ENCODE measurements around the gene ADAM8. TPM values are rescaled to one million over a fixed set of nuclear protein-coding genes. Genes with fewer than 3 reads are reported as not detected.

The ADAM8 gene
- total RNA-seq, 5 donors from 2014 or later (not counting 1 experiment from before 2014, with no cell fraction given), result 80.5 to 142 (median 107) TPM

- ATAC-seq (replicated peaks in 1 of 4) (no peak), DNase-seq (no peak)
- Mint-ChIP-seq H3K9me3 (no peaks in the 10 kb centered on the region), H3K27me3 (peaks cover 37 to 57% of the 10 kb centered on the region in 2 donors), H3K4me1 (peaks cover 16 to 31% (median 20%) of the 10 kb centered on the region in 3 donors), H3K4me3 (no peak overlapping the region), H3K27ac (no peak overlapping the region), H3K36me3 (no peaks in the 10 kb centered on the region)
- H3K27ac ChIP-seq (ENCODE audit: low read length), result no peak overlapping the region
- 48% methylated on average over 12 of the region's 15 CpGs for WGBS (ENCODE audit: insufficient coverage)
- peaks cover 4 to 93% of the 10 kb centered on the region in 2 experiments for H3K27me3 ChIP-seq (replicated peaks in 1 of 2; ENCODE audit: control insufficient read depth in 2 of 2, extremely low read depth in 1 of 2, insufficient read depth in 2 of 2, low read length in 1 of 2)
- H3K36me3 ChIP-seq (ENCODE audit: control insufficient read depth in 2 of 2, extremely low read depth in 1 of 2, insufficient read depth in 1 of 2, low read length in 1 of 2), result no peaks in the 10 kb centered on the region
- ChIA-PET CTCF (no interaction called here), POLR2A (no interaction called here)
- peaks cover 0 to 46% of the 10 kb centered on the region in 2 experiments for H3K4me1 ChIP-seq (ENCODE audit: control insufficient read depth in 1 of 2, extremely low read depth in 1 of 2, insufficient read depth in 2 of 2, low read length in 2 of 2)
- H3K4me3 ChIP-seq (ENCODE audit: control insufficient read depth in 1 of 2, extremely low read depth in 1 of 2, low read length in 1 of 2), result no peak overlapping the region
- H3K9me3 ChIP-seq, result no peaks in the 10 kb centered on the region
Observed at GRCh38 chr10:133239990-133240389, 36.7 kb downstream of the ADAM8 start.

- no peaks in the 10 kb centered on the region for H3K36me3 ChIP-seq (ENCODE audit: control insufficient read depth in 2 of 2, extremely low read depth in 1 of 2, insufficient read depth in 1 of 2, low read length in 1 of 2)
- Mint-ChIP-seq H3K9me3 (no peaks in the 10 kb centered on the region), H3K4me1 (peaks cover 16 to 34% (median 22%) of the 10 kb centered on the region in 3 donors), H3K36me3 (no peaks in the 10 kb centered on the region), H3K4me3 (peak overlapping the region in 1 of 3 donors; percentile 12), H3K27ac (no peak overlapping the region), H3K27me3 (peaks cover 37 to 60% of the 10 kb centered on the region in 2 donors)
- ChIA-PET POLR2A (no interaction called here), CTCF (no interaction called here)
- H3K4me1 ChIP-seq (ENCODE audit: control insufficient read depth in 1 of 2, extremely low read depth in 1 of 2, insufficient read depth in 2 of 2, low read length in 2 of 2), result peaks cover 0 to 46% of the 10 kb centered on the region in 2 experiments
- no peak overlapping the region for H3K4me3 ChIP-seq (ENCODE audit: control insufficient read depth in 1 of 2, extremely low read depth in 1 of 2, low read length in 1 of 2)
- no peak for ATAC-seq (replicated peaks in 1 of 4)
- no peaks in the 10 kb centered on the region for H3K9me3 ChIP-seq
- H3K27me3 ChIP-seq (replicated peaks in 1 of 2; ENCODE audit: control insufficient read depth in 2 of 2, extremely low read depth in 1 of 2, insufficient read depth in 2 of 2, low read length in 1 of 2), result peaks cover 4 to 86% of the 10 kb centered on the region in 2 experiments
- no peak overlapping the region for H3K27ac ChIP-seq (ENCODE audit: low read length)
- no peak for DNase-seq
- 82% methylated on average over 12 of the region's 15 CpGs for WGBS (ENCODE audit: insufficient coverage)
Observed at GRCh38 chr10:133238466-133238804, 38.2 kb downstream of the ADAM8 start.

- Histone ChIP-seq H3K9me3 (no peaks in the 10 kb centered on the region), H3K36me3 (ENCODE audit: control insufficient read depth in 2 of 2, extremely low read depth in 1 of 2, insufficient read depth in 1 of 2, low read length in 1 of 2) (no peaks in the 10 kb centered on the region), H3K27ac (ENCODE audit: low read length) (no peak within 1 kb of the TSS), H3K4me3 (ENCODE audit: control insufficient read depth in 1 of 2, extremely low read depth in 1 of 2, low read length in 1 of 2) (no peak within 1 kb of the TSS), H3K4me1 (ENCODE audit: control insufficient read depth in 1 of 2, extremely low read depth in 1 of 2, insufficient read depth in 2 of 2, low read length in 2 of 2) (peaks cover 0 to 46% of the 10 kb centered on the region in 2 experiments), H3K27me3 (replicated peaks in 1 of 2; ENCODE audit: control insufficient read depth in 2 of 2, extremely low read depth in 1 of 2, insufficient read depth in 2 of 2, low read length in 1 of 2) (peaks cover 4 to 86% of the 10 kb centered on the region in 2 experiments)
- ChIA-PET CTCF (no interaction called here), POLR2A (no interaction called here)
- Mint-ChIP-seq H3K4me1 (peaks cover 16 to 31% (median 22%) of the 10 kb centered on the region in 3 donors), H3K27ac (no peak within 1 kb of the TSS), H3K9me3 (no peaks in the 10 kb centered on the region), H3K36me3 (no peaks in the 10 kb centered on the region), H3K27me3 (peaks cover 35 to 62% of the 10 kb centered on the region in 2 donors), H3K4me3 (peak within 1 kb of the TSS in 2 of 3 donors; percentile 4 to 58)
- no peak for DNase-seq
- 53% methylated on average over 44 of the region's 60 CpGs for WGBS (ENCODE audit: insufficient coverage)
- ATAC-seq (replicated peaks in 1 of 4), result no peak
Observed at GRCh38 chr10:133237588-133238465, 38.8 kb downstream of the ADAM8 start, which contains the start of gene VENTX. VENTX (plus strand) TSS chr10:133237855; CDS start chr10:133237915, 60 bp downstream.

GRCh38 chr10:133237241-133237587 is 39.5 kb downstream of the ADAM8 start:
- H3K36me3 Mint-ChIP-seq, result no peaks in the 10 kb centered on the region
- 7% methylated on average over 22 of the region's 32 CpGs for WGBS (ENCODE audit: insufficient coverage)
- H3K9me3 ChIP-seq, result no peaks in the 10 kb centered on the region
- ATAC-seq (replicated peaks in 1 of 4), result no peak
- peaks cover 31 to 63% of the 10 kb centered on the region in 2 donors for H3K27me3 Mint-ChIP-seq
- DNase-seq, result no peak
- ChIA-PET POLR2A (no interaction called here), CTCF (no interaction called here)
- H3K4me3 ChIP-seq (ENCODE audit: control insufficient read depth in 1 of 2, extremely low read depth in 1 of 2, low read length in 1 of 2), result no peak overlapping the region
- H3K4me1 Mint-ChIP-seq, result peaks cover 16 to 27% (median 22%) of the 10 kb centered on the region in 3 donors
- peak overlapping the region in 2 of 3 donors; percentile 4 to 58 for H3K4me3 Mint-ChIP-seq
- no peak overlapping the region for H3K27ac Mint-ChIP-seq
- no peaks in the 10 kb centered on the region for H3K36me3 ChIP-seq (ENCODE audit: control insufficient read depth in 2 of 2, extremely low read depth in 1 of 2, insufficient read depth in 1 of 2, low read length in 1 of 2)
- H3K4me1 ChIP-seq (ENCODE audit: control insufficient read depth in 1 of 2, extremely low read depth in 1 of 2, insufficient read depth in 2 of 2, low read length in 2 of 2), result peaks cover 0 to 45% of the 10 kb centered on the region in 2 experiments
- no peaks in the 10 kb centered on the region for H3K9me3 Mint-ChIP-seq
- no peak overlapping the region for H3K27ac ChIP-seq (ENCODE audit: low read length)
- H3K27me3 ChIP-seq (replicated peaks in 1 of 2; ENCODE audit: control insufficient read depth in 2 of 2, extremely low read depth in 1 of 2, insufficient read depth in 2 of 2, low read length in 1 of 2), result peaks cover 4 to 86% of the 10 kb centered on the region in 2 experiments

GRCh38 chr10:133236401-133237240 is 40.0 kb downstream of the ADAM8 start:
- H3K4me3 Mint-ChIP-seq, result peak overlapping the region in 1 of 3 donors; percentile 58
- H3K9me3 Mint-ChIP-seq, result no peaks in the 10 kb centered on the region
- POLR2A ChIA-PET, result no interaction called here

GRCh38 chr10:133235932-133236331 is 40.7 kb downstream of the ADAM8 start:
- ChIA-PET POLR2A (no interaction called here), CTCF (no interaction called here)
- peaks cover 4 to 84% of the 10 kb centered on the region in 2 experiments for H3K27me3 ChIP-seq (replicated peaks in 1 of 2; ENCODE audit: control insufficient read depth in 2 of 2, extremely low read depth in 1 of 2, insufficient read depth in 2 of 2, low read length in 1 of 2)
- Mint-ChIP-seq H3K27ac (no peak overlapping the region), H3K4me1 (peaks cover 6 to 23% (median 15%) of the 10 kb centered on the region in 3 donors), H3K36me3 (no peaks in the 10 kb centered on the region), H3K27me3 (peaks cover 31 to 64% of the 10 kb centered on the region in 2 donors), H3K4me3 (peak overlapping the region; percentile 41 to 67 (median 51)), H3K9me3 (no peaks in the 10 kb centered on the region)
- DNase-seq (no peak), ATAC-seq (replicated peaks in 1 of 4) (peak in 2 of 4 experiments; percentile 24 to 29)
- H3K27ac ChIP-seq (ENCODE audit: low read length), result no peak overlapping the region
- WGBS (ENCODE audit: insufficient coverage), result 0% methylated on average over 11 of the region's 18 CpGs
- H3K4me1 ChIP-seq (ENCODE audit: control insufficient read depth in 1 of 2, extremely low read depth in 1 of 2, insufficient read depth in 2 of 2, low read length in 2 of 2), result peaks cover 0 to 37% of the 10 kb centered on the region in 2 experiments
- no peaks in the 10 kb centered on the region for H3K9me3 ChIP-seq
- H3K4me3 ChIP-seq (ENCODE audit: control insufficient read depth in 1 of 2, extremely low read depth in 1 of 2, low read length in 1 of 2), result peak overlapping the region; percentile 17 to 41
- no peaks in the 10 kb centered on the region for H3K36me3 ChIP-seq (ENCODE audit: control insufficient read depth in 2 of 2, extremely low read depth in 1 of 2, insufficient read depth in 1 of 2, low read length in 1 of 2)

More at GRCh38 chr10:133236401-133237240, 40.0 kb downstream of the ADAM8 start:
- Histone ChIP-seq H3K4me1 (ENCODE audit: control insufficient read depth in 1 of 2, extremely low read depth in 1 of 2, insufficient read depth in 2 of 2, low read length in 2 of 2) (peaks cover 0 to 39% of the 10 kb centered on the region in 2 experiments), H3K27me3 (replicated peaks in 1 of 2; ENCODE audit: control insufficient read depth in 2 of 2, extremely low read depth in 1 of 2, insufficient read depth in 2 of 2, low read length in 1 of 2) (peaks cover 4 to 86% of the 10 kb centered on the region in 2 experiments), H3K27ac (ENCODE audit: low read length) (no peak overlapping the region), H3K4me3 (ENCODE audit: control insufficient read depth in 1 of 2, extremely low read depth in 1 of 2, low read length in 1 of 2) (no peak overlapping the region), H3K9me3 (no peaks in the 10 kb centered on the region), H3K36me3 (ENCODE audit: control insufficient read depth in 2 of 2, extremely low read depth in 1 of 2, insufficient read depth in 1 of 2, low read length in 1 of 2) (no peaks in the 10 kb centered on the region)
- no peak for DNase-seq
- peak in 3 of 4 experiments; percentile 12 to 36 (median 28) for ATAC-seq (replicated peaks in 1 of 4)
- H3K27me3 Mint-ChIP-seq, result peaks cover 32 to 66% of the 10 kb centered on the region in 2 donors
- CTCF ChIA-PET, result no interaction called here
- no peaks in the 10 kb centered on the region for H3K36me3 Mint-ChIP-seq
- no peak overlapping the region for H3K27ac Mint-ChIP-seq
- WGBS (ENCODE audit: insufficient coverage), result 4% methylated on average over 97 of the region's 103 CpGs
- H3K4me1 Mint-ChIP-seq, result peaks cover 13 to 25% (median 19%) of the 10 kb centered on the region in 3 donors

Data from T-cell (primary cell).